Right cardiac atrium (tissue), 5 donors: ENCODE measurements around the gene UBALD1. TPM values are rescaled to one million over a fixed set of nuclear protein-coding genes. Genes with fewer than 3 reads are reported as not detected.
A peak's percentile ranks its signal among the peaks of the same experiment; 100 is the strongest.

ENCODE experiments used
- ATAC-seq, 2 donors: fragments of 200-7000 bp; cut with Tn5 transposase; one replicate each; pipeline versions ENCODE4 v1.8.0 to v1.9.1; 2020; ENCODE audit warnings: moderate library complexity in 2 of 2, mild to moderate bottlenecking in 1 of 2
- DNase-seq, 3 donors: peaks; one replicate each; pipeline ENCODE4 v3.0.0-alpha.2; 2020
- H3K27ac ChIP-seq: one replicate; pipeline ENCODE4 v1.5.1; 2013; ENCODE audit warnings: mild to moderate bottlenecking, low read length, control low read depth, moderate library complexity
- H3K27me3 ChIP-seq: one replicate; pipeline ENCODE4 v1.6.1; 2013; ENCODE audit not compliant: control insufficient read depth, insufficient read depth
- H3K4me1 ChIP-seq: one replicate; pipeline ENCODE4 v1.6.1; 2013; ENCODE audit warnings: low read length; ENCODE audit not compliant: control insufficient read depth, insufficient read depth
- H3K4me3 ChIP-seq: one replicate; pipeline ENCODE4 v1.5.1; 2013; ENCODE audit warnings: low read length, control low read depth
- H3K9me3 ChIP-seq: one replicate; pipeline ENCODE4 v1.6.1; 2013; ENCODE audit warnings: low read length; ENCODE audit not compliant: control insufficient read depth
- WGBS: extraction: QIAGEN DNeasy Blood & Tissue Kit; methylation state at CpG from one replicate; pipeline ENCODE4 v1.1.7; 2013; 5-methylcytosine and 5-hydroxymethylcytosine counted together
- intact Hi-C, 4 donors: fragments of 100-400 bp; cut with DNase I; formaldehyde crosslinking; loops; one replicate each; pipeline versions ENCODE4 v1.11.0 to v1.14.0; 2022 to 2023
- polyA plus RNA-seq: library from polyadenylated mRNA; stranded (reverse); fragments of 200-250 nt; gene quantifications from one replicate; pipeline ENCODE4 v1.2.3, GENCODE V29; 2013
- total RNA-seq, 4 donors: library from RNA; stranded (reverse); fragmentation: NEBNext Ultra II Directional; extraction: Animal tissue kit (Norgen Biotek cat#: 25700); gene quantifications; one replicate each; pipeline ENCODE4 v1.2.1, GENCODE V29; 2021
- donor health status: healthy with polysubstance abuse.
- donor health status: DM: no; HTN: yes; CAD: no.
- donor health status: DM: no; HTN: no; CAD: no.
- donor health status: DM: no; HTN: yes; CAD: no; lungs with severe emphysema.
- donor health status: DM: yes; HTN: yes; CAD: no.

Gene UBALD1
- total and polyA plus RNA-seq, 5 donors, result 22.3 to 30.1 (median 26.0) TPM

GRCh38 chr16:4604401-4604800 lies 10.3 kb downstream of the UBALD1 start:
- 41% methylated on average over 15 of the region's 15 CpGs for WGBS
- intact Hi-C loops, result no loop called here

GRCh38 chr16:4603624-4604170 lies 11.0 kb downstream of the UBALD1 start:
- WGBS, result 73% methylated on average over 13 of the region's 13 CpGs
- no peak for DNase-seq
- no peaks in the 10 kb centered on the region for H3K9me3 ChIP-seq
- no peak overlapping the region for H3K27ac ChIP-seq
- intact Hi-C loops, result no loop called here
- no peaks in the 10 kb centered on the region for H3K4me1 ChIP-seq
- ATAC-seq, result no peak
- no peak overlapping the region for H3K4me3 ChIP-seq
- H3K27me3 ChIP-seq, result no peaks in the 10 kb centered on the region

More at GRCh38 chr16:4604401-4604800, 10.3 kb downstream of the UBALD1 start:
- peak in 1 of 2 donors; percentile 2 for ATAC-seq
- no peaks in the 10 kb centered on the region for H3K4me1 ChIP-seq
- no peaks in the 10 kb centered on the region for H3K9me3 ChIP-seq
- H3K4me3 ChIP-seq, result no peak overlapping the region
- no peak for DNase-seq
- no peaks in the 10 kb centered on the region for H3K27me3 ChIP-seq
- H3K27ac ChIP-seq, result no peak overlapping the region

DNA sequence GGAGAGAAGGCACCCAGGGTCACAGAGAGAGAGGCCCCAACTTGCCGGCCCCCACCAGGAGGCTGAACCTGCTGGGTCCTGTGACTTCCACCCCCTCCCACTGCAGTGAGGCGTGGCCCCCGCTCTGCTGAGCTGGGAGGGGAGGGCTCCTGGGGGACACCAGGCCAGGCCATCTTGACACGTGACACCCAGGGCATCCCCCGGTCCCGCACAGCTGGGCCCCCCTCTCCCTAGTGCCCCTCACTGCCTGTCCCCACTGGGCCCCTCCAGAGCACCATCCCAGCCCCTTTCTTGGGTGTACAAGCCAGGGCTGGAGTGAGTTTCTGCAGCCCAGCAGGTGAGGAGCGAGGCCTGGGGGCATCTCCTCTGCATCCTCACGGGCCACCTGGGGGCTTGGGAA lies 12.4 kb downstream of the UBALD1 start:
- Histone ChIP-seq H3K4me1 (no peaks in the 10 kb centered on the region), H3K9me3 (no peaks in the 10 kb centered on the region), H3K4me3 (no peak overlapping the region), H3K27me3 (no peaks in the 10 kb centered on the region), H3K27ac (no peak overlapping the region)
- 61% methylated on average over 8 of the region's 8 CpGs for WGBS
- ATAC-seq (peak in 1 of 2 donors; percentile 30), DNase-seq (no peak)
- intact Hi-C loops, result no loop called here

GRCh38 chr16:4601864-4602186 lies 12.9 kb downstream of the UBALD1 start:
- WGBS, result 65% methylated on average over 6 of the region's 6 CpGs
- no peak for ATAC-seq

GRCh38 chr16:4601036-4601863 lies 13.4 kb downstream of the UBALD1 start:
- no peaks in the 10 kb centered on the region for H3K27me3 ChIP-seq
- intact Hi-C loops, result no loop called here
- no peak overlapping the region for H3K4me3 ChIP-seq
- 26% methylated on average over 18 of the region's 18 CpGs for WGBS
- ATAC-seq, result peak; percentile 25 to 39
- no peaks in the 10 kb centered on the region for H3K9me3 ChIP-seq
- no peaks in the 10 kb centered on the region for H3K4me1 ChIP-seq
- H3K27ac ChIP-seq, result no peak overlapping the region
- peak; percentile 55 to 83 (median 76) for DNase-seq

More at GRCh38 chr16:4601864-4602186, 12.9 kb downstream of the UBALD1 start:
- no peak overlapping the region for H3K27ac ChIP-seq
- DNase-seq, result no peak
- H3K4me1 ChIP-seq, result no peaks in the 10 kb centered on the region
- no peak overlapping the region for H3K4me3 ChIP-seq
- H3K9me3 ChIP-seq, result no peaks in the 10 kb centered on the region
- H3K27me3 ChIP-seq, result no peaks in the 10 kb centered on the region
- intact Hi-C loops, result no loop called here

- ATAC-seq (no peak), DNase-seq (no peak)
- Histone ChIP-seq H3K4me3 (no peak overlapping the region), H3K27ac (no peak overlapping the region), H3K9me3 (no peaks in the 10 kb centered on the region), H3K27me3 (no peaks in the 10 kb centered on the region), H3K4me1 (no peaks in the 10 kb centered on the region)
- intact Hi-C loops, result no loop called here
- WGBS, result 76% methylated on average over 8 of the region's 8 CpGs
Measured at GRCh38 chr16:4599545-4599944, 15.1 kb downstream of the UBALD1 start.

DNA sequence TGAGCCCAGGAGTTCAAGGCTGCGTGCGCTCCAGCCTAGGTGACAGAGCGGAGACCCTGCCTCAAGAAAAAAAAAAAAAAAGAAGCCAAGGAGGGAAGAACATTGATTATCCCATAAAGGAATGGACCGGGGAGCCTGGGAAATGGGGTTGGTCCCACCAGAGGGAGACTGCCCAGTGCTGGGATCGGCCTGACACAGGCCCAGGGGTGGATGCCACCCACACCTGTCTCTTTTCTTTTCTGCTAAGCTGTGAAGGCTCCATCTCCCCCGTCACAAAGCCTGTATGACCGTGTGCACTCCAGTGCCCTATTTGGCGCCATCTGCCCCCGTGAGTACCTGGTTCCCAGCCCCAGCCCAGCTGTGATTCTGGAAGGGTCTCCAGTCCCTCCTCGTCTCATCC lies 15.7 kb downstream of the UBALD1 start:
- Histone ChIP-seq H3K4me3 (no peak overlapping the region), H3K4me1 (no peaks in the 10 kb centered on the region), H3K9me3 (no peaks in the 10 kb centered on the region), H3K27ac (no peak overlapping the region), H3K27me3 (no peaks in the 10 kb centered on the region)
- intact Hi-C loops, result no loop called here
- 91% methylated on average over 10 of the region's 10 CpGs for WGBS
- DNase-seq (no peak), ATAC-seq (no peak)

GRCh38 chr16:4597174-4597573 lies 17.5 kb downstream of the UBALD1 start:
- no peak overlapping the region for H3K27ac ChIP-seq
- no peaks in the 10 kb centered on the region for H3K4me1 ChIP-seq
- ATAC-seq (no peak), DNase-seq (no peak)
- H3K4me3 ChIP-seq, result no peak overlapping the region
- no peaks in the 10 kb centered on the region for H3K9me3 ChIP-seq
- no peaks in the 10 kb centered on the region for H3K27me3 ChIP-seq
- WGBS, result 66% methylated on average over 9 of the region's 9 CpGs
- intact Hi-C loops, result no loop called here

DNA sequence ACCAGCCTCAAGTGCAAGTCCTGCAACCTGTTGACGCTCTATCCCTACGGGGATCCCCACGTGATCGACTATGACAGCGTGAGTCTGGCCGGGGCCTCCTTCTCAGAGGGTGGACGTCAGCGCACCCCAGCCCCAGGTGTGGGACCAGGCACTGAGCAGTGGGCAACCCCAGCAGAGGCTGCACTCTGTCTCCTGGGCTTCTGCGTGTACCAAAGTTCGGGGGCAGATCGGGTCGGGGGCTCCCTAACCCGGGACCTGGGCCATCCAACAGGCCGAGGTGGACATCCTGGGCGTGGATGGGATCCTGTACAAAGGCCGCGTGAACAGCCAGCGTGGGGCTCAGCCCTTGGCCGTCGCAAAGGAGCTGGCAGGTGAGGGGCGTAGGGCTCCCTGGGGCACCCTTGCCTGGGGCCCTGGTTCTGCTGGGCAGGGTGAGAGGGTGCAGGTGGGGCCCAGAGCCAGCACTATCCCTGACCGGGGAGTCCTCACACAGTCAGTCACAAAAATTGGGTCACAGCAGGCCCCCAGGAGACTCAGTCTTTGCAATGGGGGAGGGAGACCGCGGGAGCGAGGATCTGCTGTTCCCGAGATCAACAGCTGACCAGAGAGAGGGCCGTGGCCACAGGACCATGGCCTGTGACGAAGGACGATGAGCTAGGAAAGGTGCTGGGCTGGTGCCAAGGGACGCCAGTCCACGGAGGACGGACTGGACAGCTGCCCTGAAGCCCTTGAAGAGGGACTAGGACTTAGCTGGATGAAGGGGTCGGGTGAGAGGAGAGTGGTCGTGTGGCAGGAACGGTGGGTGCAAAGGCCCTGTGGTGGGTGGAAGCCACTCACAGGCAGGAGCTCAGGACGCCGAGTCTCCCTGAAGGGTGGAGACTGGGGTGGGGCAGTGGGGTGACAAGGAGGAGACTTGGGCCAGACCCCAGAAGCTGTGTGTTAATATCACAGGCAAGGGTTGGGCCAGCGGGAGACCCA lies 20.0 kb downstream of the UBALD1 start:
- Histone ChIP-seq H3K27me3 (no peaks in the 10 kb centered on the region), H3K27ac (no peak overlapping the region), H3K4me1 (no peaks in the 10 kb centered on the region), H3K4me3 (no peak overlapping the region), H3K9me3 (no peaks in the 10 kb centered on the region)
- WGBS, result 89% methylated on average over 38 of the region's 38 CpGs
- intact Hi-C loops, result no loop called here
- DNase-seq, result no peak
- ATAC-seq, result peak in 1 of 2 donors; percentile 34

- 68% methylated on average over 16 of the region's 16 CpGs for WGBS
- ATAC-seq (no peak), DNase-seq (peak in 1 of 3 donors; percentile 20)
- Histone ChIP-seq H3K4me1 (no peaks in the 10 kb centered on the region), H3K27ac (no peak overlapping the region), H3K9me3 (no peaks in the 10 kb centered on the region), H3K4me3 (no peak overlapping the region), H3K27me3 (no peaks in the 10 kb centered on the region)
- intact Hi-C loops, result no loop called here
Measured at GRCh38 chr16:4593086-4593485, 21.6 kb downstream of the UBALD1 start.
